Panc1 (cell line): ENCODE data around the gene UCK1.

Source experiments
- CTCF ChIP-seq: fragments of 450-650 bp; IDR thresholded peaks from 2 replicates; pipeline ENCODE4 v1.5.1; 2017; ENCODE audit warnings: mild to moderate bottlenecking
- POLR2AphosphoS5 ChIP-seq: IDR thresholded peaks from 2 replicates; pipeline ENCODE4 v1.6.1; 2012; ENCODE audit warnings: mild to moderate bottlenecking, low read depth, low read length, moderate library complexity
- REST ChIP-seq, 2 experiments: IDR thresholded peaks; 2 replicates each; pipeline ENCODE4 v1.6.1; 2011 to 2012; ENCODE audit warnings: low read depth in 2 of 2, control low read depth in 1 of 2, low read length in 1 of 2, mild to moderate bottlenecking in 1 of 2, moderate library complexity in 1 of 2; ENCODE audit not compliant: insufficient read depth in 1 of 2
- SIN3A ChIP-seq: IDR thresholded peaks from 2 replicates; pipeline ENCODE4 v1.6.1; 2012; ENCODE audit warnings: low read depth, mild to moderate bottlenecking, low read length, moderate library complexity, borderline replicate concordance; ENCODE audit not compliant: insufficient read depth

- TF ChIP-seq CTCF: no peak
- TF ChIP-seq POLR2AphosphoS5: no peak
- TF ChIP-seq REST (IDR thresholded peaks at IDR 0.05; ENCODE audit: insufficient read depth in 1 of 2, low read depth in 2 of 2, low read length in 1 of 2): no peak
- TF ChIP-seq SIN3A: no peak
Measured at GRCh38 chr9:131545786-131546335, 14.8 kb upstream of the UCK1 start.
